RPMI8226 (cell line): ENCODE measurements around the gene ADCYAP1.

Experiments used
- DNase-seq: peaks from one replicate; pipeline ENCODE4 v3.0.0-alpha.2; 2015

The ADCYAP1 gene

GRCh38 chr18:911025-911424, 6.4 kb downstream of the ADCYAP1 start:
- no peak for DNase-seq

- no peak for DNase-seq
These were observed 6.8 kb downstream of the ADCYAP1 start for GRCh38 chr18:911486-911885.

- no peak for DNase-seq
These were observed 11.9 kb downstream of the ADCYAP1 start for GRCh38 chr18:916562-916961.

DNA sequence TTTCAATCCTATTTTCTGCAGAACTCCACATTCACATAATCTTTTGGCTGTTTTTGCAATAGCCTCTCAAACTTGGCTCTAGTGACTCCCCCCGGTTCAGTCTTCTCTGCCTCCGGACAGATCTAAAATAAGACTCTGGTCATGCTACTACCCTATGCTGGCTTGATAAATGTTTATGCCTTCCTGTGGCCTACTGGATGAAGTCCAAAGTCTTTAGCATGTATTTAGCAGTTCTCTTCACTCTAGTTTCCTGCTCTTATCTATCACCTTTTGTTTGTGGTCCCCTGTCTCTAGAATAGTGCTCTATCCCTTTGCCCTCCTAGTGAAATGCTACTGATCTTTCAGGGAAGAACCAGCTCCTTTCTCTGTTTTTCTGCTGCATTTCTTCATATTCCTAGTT, 14.4 kb downstream of the ADCYAP1 start:
- no peak for DNase-seq

- no peak for DNase-seq
These were observed 18.6 kb downstream of the ADCYAP1 start for GRCh38 chr18:923144-923866.

- DNase-seq = no peak
These were observed 20.3 kb downstream of the ADCYAP1 start for GRCh38 chr18:924987-925386.

DNA sequence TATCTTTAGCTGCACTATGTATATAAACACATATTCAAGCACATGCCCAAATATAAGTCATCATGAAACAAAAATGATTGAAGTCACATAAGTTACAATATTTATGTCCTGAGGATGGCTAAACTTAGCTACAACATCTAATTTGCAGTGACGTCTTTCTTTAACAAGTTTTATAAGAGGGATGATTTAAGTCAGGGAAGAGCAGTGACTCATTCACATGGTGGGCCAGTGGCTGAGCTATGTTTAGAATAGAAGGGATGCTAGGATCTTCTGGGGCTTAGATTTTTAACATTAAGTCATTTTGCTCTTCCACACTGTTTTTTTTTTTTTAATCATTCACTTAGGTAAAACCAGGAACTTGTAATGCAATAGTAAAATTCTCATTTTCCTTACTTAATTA, 22.3 kb downstream of the ADCYAP1 start:
- no peak for DNase-seq

GRCh38 chr18:933082-933481, 28.4 kb downstream of the ADCYAP1 start:
- DNase-seq = no peak

DNA sequence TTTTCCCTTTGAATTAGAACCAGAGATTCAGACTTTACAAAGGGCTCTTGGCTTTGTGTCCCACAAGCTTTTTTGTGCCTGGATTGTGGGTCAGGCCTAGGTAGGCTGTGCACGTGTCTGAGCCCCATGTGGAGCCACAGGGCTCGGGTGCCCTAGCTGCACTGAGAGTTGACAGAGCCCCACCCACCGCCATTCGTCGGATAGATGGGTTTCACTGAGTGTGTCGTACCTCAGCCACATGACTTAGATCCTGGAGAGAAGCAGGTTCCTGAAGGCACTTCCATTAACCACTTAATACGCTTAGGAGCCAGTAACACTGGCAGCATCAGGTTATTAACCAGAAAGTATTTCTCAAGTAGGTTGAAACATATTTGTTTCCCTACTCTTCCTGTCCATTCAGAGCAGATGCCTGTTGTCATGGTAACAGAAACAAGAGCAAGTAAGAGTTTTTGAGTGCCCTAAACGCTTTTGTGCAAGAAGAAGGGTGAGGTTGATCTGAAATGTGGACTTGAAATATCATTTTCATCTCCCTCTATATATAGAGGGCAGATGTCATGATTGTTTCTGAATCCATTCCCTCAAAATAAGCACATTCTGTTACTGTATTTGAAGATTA, 30.0 kb downstream of the ADCYAP1 start:
- no peak for DNase-seq

GRCh38 chr18:936941-937340, 32.3 kb downstream of the ADCYAP1 start:
- DNase-seq = no peak

DNA sequence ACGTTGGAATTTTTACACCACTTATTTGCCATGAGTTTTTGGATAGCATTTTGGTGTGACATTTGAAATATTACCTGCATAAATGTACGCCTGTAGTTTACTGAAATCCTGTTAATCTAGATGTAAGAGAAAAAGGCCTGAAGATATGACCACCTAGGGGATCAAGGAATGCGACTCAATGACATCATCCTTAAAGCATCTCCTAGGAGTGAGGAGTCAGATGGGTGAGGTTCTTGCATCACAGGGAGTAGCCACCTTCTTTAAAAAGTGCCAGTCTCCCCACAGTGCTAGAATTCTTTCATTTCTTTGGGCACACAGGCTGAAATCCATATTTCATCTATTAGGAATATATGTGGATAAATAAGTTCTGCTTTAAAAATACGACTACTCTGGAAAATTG, 34.5 kb downstream of the ADCYAP1 start:
- no peak for DNase-seq

DNA sequence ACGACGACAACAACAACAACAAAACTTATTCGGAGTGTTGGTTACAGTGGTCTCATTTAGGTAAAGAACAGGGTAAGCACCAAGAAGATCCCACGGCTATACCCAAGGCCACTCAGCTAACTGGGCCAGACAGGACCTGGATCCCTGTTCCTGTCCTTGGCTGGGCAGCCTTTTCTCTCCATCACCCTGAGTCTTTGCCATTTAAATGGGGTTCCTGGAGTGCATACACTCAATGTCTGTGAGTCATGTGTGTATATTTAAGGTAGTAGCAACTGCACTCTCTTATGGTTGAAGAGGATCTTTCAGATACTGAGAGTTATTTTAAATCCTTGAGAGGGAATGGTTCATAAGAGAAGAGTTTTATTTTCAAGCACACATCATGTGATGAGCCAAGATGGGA, 35.3 kb downstream of the ADCYAP1 start:
- DNase-seq = no peak

- DNase-seq = no peak
These were observed 36.7 kb downstream of the ADCYAP1 start for GRCh38 chr18:941331-941730.

GRCh38 chr18:944440-944839, 39.8 kb downstream of the ADCYAP1 start:
- DNase-seq = no peak

- no peak for DNase-seq
These were observed 45.3 kb downstream of the ADCYAP1 start for GRCh38 chr18:949724-950631.

DNA sequence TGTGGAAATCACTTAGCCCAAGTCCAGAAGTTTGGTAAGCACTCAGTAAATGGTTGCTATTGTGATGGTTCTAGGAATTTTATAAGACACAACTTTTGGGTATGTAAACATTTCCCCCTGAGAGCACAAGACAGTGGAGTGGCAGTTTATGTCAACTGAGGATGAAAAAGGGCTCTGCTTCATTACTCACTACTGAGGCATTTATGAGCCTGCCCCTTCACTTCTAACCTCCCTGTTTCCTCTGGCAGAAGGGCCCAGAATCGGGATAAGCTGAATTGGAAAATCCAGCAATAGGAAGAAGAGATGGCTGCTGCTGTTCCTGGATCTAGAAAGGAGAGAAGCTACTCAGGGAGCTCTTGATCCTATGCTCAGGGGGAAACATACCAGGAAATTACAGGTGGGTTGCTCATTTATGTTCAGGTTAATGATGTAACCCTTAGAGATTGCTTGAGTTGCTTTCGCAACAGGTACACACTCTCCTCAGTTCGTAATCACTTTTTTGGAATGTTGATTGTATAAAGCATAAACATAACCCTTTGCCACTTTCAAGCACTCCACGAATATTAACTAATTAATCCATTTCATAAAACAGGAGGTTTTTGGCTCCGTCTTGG, 46.3 kb downstream of the ADCYAP1 start:
- DNase-seq = no peak

DNA sequence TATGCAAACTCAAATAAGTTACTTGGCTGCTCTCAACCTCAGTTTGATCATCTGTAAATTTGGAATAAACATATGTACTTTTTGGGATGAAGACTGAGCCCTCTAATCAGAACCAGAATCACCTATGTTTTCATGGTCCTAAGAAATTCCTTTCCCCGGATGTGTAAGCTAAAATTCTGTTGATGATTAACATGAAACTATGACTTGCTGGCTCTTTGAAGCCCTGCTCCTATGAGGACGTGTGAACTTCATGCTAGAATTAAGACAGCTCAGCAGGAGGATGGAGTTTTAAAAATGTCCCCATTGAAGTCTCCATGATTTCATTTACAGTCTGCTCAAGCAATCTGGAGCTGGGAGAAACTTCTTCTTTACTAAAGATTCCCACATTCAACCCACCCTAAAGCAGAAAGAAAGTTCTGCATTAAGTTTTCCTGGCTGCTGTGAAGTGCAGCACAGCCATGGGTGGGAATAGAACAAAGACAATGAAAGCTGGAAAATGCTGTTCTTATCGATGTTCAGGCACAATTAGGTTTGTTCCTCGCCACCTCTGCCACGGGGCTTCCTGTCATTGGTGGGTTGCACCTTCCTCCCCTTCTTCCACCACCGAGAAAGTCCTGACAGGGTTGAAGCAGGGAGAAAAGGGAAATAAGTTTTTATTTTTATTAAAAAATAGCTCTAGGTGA, 50.9 kb downstream of the ADCYAP1 start:
- no peak for DNase-seq

GRCh38 chr18:957829-958228, 53.2 kb downstream of the ADCYAP1 start:
- no peak for DNase-seq

DNA sequence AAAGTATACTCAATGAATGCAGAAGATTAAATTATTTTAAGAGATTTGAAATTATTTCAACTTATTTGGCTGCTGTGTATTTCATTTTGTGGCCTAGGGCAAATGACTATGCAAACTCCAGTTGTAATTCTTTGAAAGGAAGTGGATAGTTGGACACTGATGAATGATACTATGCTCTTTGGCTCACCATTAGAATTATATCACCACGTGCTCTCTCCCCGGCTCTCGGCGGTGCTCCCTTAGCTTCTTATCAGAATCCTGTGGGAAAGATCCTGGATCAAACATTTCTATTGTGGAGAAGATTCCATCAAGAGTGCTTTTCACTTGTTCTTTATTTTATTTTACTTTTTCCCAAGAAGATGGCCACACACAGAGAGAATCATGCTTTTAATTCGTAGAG, 55.2 kb downstream of the ADCYAP1 start:
- no peak for DNase-seq
